Prostate gland (tissue), 2 donors: ENCODE data around the gene GALNT16. TPM values are rescaled to one million over a fixed set of nuclear protein-coding genes. Genes with fewer than 3 reads are reported as not detected.

Experiments
- DNase-seq: peaks from one replicate; pipeline ENCODE4 v3.0.0-alpha.2; 2019; ENCODE audit warnings: low spot score
- H3K27ac ChIP-seq, 2 donors: fragments of 200-600 bp; sonication (generic); 2 replicates each; pipeline ENCODE4 v1.5.1; 2017 to 2019
- H3K27me3 ChIP-seq: fragments of 200-600 bp; sonication (generic); replicated peaks from 2 replicates; pipeline ENCODE4 v1.5.1; 2019; ENCODE audit not compliant: insufficient read depth
- H3K36me3 ChIP-seq, 2 donors: fragments of 200-600 bp; sonication (generic); 1 replicate in 1 of 2; 2 replicates in 1 of 2; pipeline versions ENCODE4 v1.5.1 to v1.8.1; 2017 to 2019
- H3K4me1 ChIP-seq: fragments of 200-600 bp; sonication (generic); replicated peaks from 2 replicates; pipeline ENCODE4 v1.5.1; 2019
- H3K4me3 ChIP-seq, 2 donors: fragments of 200-600 bp; sonication (generic); 2 replicates each; pipeline ENCODE4 v1.5.1; 2017 to 2019
- H3K9me3 ChIP-seq: fragments of 200-600 bp; sonication (generic); 2 replicates; pipeline ENCODE4 v1.5.1; 2017
- CTCF ChIP-seq, 4 experiments: fragments of 200-600 bp in 2 of 4; fragments of 450-650 bp in 2 of 4; sonication (generic) in 2 of 4; IDR thresholded peaks; 1 replicate in 3 of 4; 2 replicates in 1 of 4; pipeline ENCODE4 v1.5.1; 2016 to 2019; ENCODE audit warnings: antibody characterized with exemption in 4 of 4, mild to moderate bottlenecking in 2 of 4, moderate library complexity in 2 of 4
- POLR2A ChIP-seq: fragments of 450-650 bp; IDR thresholded peaks from one replicate; pipeline ENCODE4 v1.6.1; 2016; ENCODE audit warnings: antibody characterized with exemption, mild to moderate bottlenecking
- POLR2AphosphoS5 ChIP-seq: sonication (generic); formaldehyde crosslinking; IDR thresholded peaks from one replicate; pipeline ENCODE4 v1.6.1; 2017; ENCODE audit warnings: antibody characterized with exemption
- WGBS: methylation state at CpG from one replicate; pipeline ENCODE4 v1.1.5; 2018; 5-methylcytosine and 5-hydroxymethylcytosine counted together
- intact Hi-C: fragments of 100-400 bp; cut with DNase I; formaldehyde crosslinking; loops from one replicate; pipeline ENCODE4 v1.14.2; 2022
- total RNA-seq, 2 donors: library from RNA; depleted of rRNA; stranded (reverse); fragments of >200 nt; gene quantifications; one replicate each; pipeline ENCODE4 v1.1.0, GENCODE V29; 2016

The GALNT16 gene
- total RNA-seq, 2 donors from 2014 or later: 2.0 to 6.9 TPM

- Histone ChIP-seq H3K27ac (no peak overlapping the region), H3K9me3 (no peaks in the 10 kb centered on the region), H3K4me1 (peaks cover 5% of the 10 kb centered on the region), H3K4me3 (no peak overlapping the region), H3K27me3 (no peaks in the 10 kb centered on the region), H3K36me3 (no peaks in the 10 kb centered on the region)
- intact Hi-C loops: loop anchor here (10.0 kb wide), 1 partner anchor 223 kb away; no protein-coding TSS in a partner anchor
- DNase-seq: no peak
- TF ChIP-seq POLR2A (no peak), CTCF (IDR thresholded peaks at IDR 0.05) (no peak), POLR2AphosphoS5 (no peak)
- 55% methylated on average over 7 of the region's 7 CpGs for WGBS
Observed at GRCh38 chr14:69357544-69358200, 97.7 kb downstream of the GALNT16 start.

GRCh38 chr14:69358233-69358963, 98.4 kb downstream of the GALNT16 start:
- no peaks in the 10 kb centered on the region for H3K36me3 ChIP-seq
- H3K27ac ChIP-seq: no peak overlapping the region
- no peak for DNase-seq
- H3K4me1 ChIP-seq: peaks cover 5% of the 10 kb centered on the region
- H3K4me3 ChIP-seq: no peak overlapping the region
- H3K9me3 ChIP-seq: no peaks in the 10 kb centered on the region
- no peaks in the 10 kb centered on the region for H3K27me3 ChIP-seq
- WGBS: 72% methylated on average over 12 of the region's 12 CpGs
- intact Hi-C loops: loop anchor here (10.0 kb wide), 1 partner anchor 224 kb away; no protein-coding TSS in a partner anchor
- TF ChIP-seq CTCF (IDR thresholded peaks at IDR 0.05): no peak

- no peaks in the 10 kb centered on the region for H3K36me3 ChIP-seq
- intact Hi-C loops: loop anchor here (10.0 kb wide), 1 partner anchor 224 kb away; no protein-coding TSS in a partner anchor
- 93% methylated on average over 3 of the region's 3 CpGs for WGBS
Observed at GRCh38 chr14:69358966-69359365, 99.0 kb downstream of the GALNT16 start.

GRCh38 chr14:69360438-69361108, 100.6 kb downstream of the GALNT16 start:
- no peak overlapping the region for H3K4me3 ChIP-seq
- no peaks in the 10 kb centered on the region for H3K36me3 ChIP-seq
- peaks cover 2% of the 10 kb centered on the region for H3K4me1 ChIP-seq
- DNase-seq: no peak
- no peak overlapping the region for H3K27ac ChIP-seq
- TF ChIP-seq CTCF (IDR thresholded peaks at IDR 0.05) (no peak), POLR2AphosphoS5 (no peak), POLR2A (no peak)
- no peaks in the 10 kb centered on the region for H3K27me3 ChIP-seq
- 56% methylated on average over 7 of the region's 7 CpGs for WGBS
- no peaks in the 10 kb centered on the region for H3K9me3 ChIP-seq
- intact Hi-C loops: loop anchor here (5.0 kb wide), 1 partner anchor 118 kb away; no protein-coding TSS in a partner anchor

More at GRCh38 chr14:69358966-69359365, 99.0 kb downstream of the GALNT16 start:
- Histone ChIP-seq H3K27ac (no peak overlapping the region), H3K9me3 (no peaks in the 10 kb centered on the region), H3K27me3 (no peaks in the 10 kb centered on the region), H3K4me3 (no peak overlapping the region), H3K4me1 (peaks cover 5% of the 10 kb centered on the region)
- TF ChIP-seq CTCF (IDR thresholded peaks at IDR 0.05): no peak
- TF ChIP-seq POLR2AphosphoS5: no peak
- TF ChIP-seq POLR2A: no peak
- DNase-seq: no peak
